Measurements from ENCODE around the gene SENP1. TPM values are rescaled to one million over a fixed set of nuclear protein-coding genes. Genes with fewer than 3 reads are reported as not detected.

SENP1 gene
- total RNA-seq, 1 experiment from 2014 or later = 44.5 TPM

GRCh38 chr12:48021485-48022179 lies 84.2 kb downstream of the SENP1 start:
- H3K4me2 ChIP-seq (ENCODE audit: low read depth, low read length, poor library complexity, severe bottlenecking) = no peak overlapping the region

GRCh38 chr12:48019639-48020265 lies 86.1 kb downstream of the SENP1 start:
- no peaks in the 10 kb centered on the region for H3K9me2 ChIP-seq (replicated peaks; ENCODE audit: insufficient read depth, low read length)
- H3K4me3 ChIP-seq (ENCODE audit: low read length) = no peak overlapping the region
- no peaks in the 10 kb centered on the region for H3K27me3 ChIP-seq (ENCODE audit: low read length)
- no peak overlapping the region for H2AFZ ChIP-seq (ENCODE audit: low read length)
- H3K4me1 ChIP-seq (ENCODE audit: low read length) = no peaks in the 10 kb centered on the region
- H3K36me3 ChIP-seq (ENCODE audit: insufficient read depth, low read length) = no peaks in the 10 kb centered on the region
- no peak for DNase-seq
- no peak overlapping the region for H3K9ac ChIP-seq (ENCODE audit: low read length)
- H3K4me2 ChIP-seq (ENCODE audit: low read depth, low read length, poor library complexity, severe bottlenecking) = no peak overlapping the region
- H4K20me1 ChIP-seq (ENCODE audit: insufficient read depth, low read depth, low read length) = no peaks in the 10 kb centered on the region
- H3K27ac ChIP-seq (ENCODE audit: low read length) = no peak overlapping the region
- no peaks in the 10 kb centered on the region for H3K9me3 ChIP-seq (ENCODE audit: low read length)
- no peaks in the 10 kb centered on the region for H3K79me2 ChIP-seq (ENCODE audit: low read length)

More at GRCh38 chr12:48021485-48022179, 84.2 kb downstream of the SENP1 start:
- H4K20me1 ChIP-seq (ENCODE audit: insufficient read depth, low read depth, low read length) = no peaks in the 10 kb centered on the region
- no peak overlapping the region for H2AFZ ChIP-seq (ENCODE audit: low read length)
- H3K27ac ChIP-seq (ENCODE audit: low read length) = no peak overlapping the region
- H3K79me2 ChIP-seq (ENCODE audit: low read length) = no peaks in the 10 kb centered on the region
- H3K4me3 ChIP-seq (ENCODE audit: low read length) = no peak overlapping the region
- no peak for DNase-seq
- no peaks in the 10 kb centered on the region for H3K9me3 ChIP-seq (ENCODE audit: low read length)
- no peaks in the 10 kb centered on the region for H3K27me3 ChIP-seq (ENCODE audit: low read length)
- H3K36me3 ChIP-seq (ENCODE audit: insufficient read depth, low read length) = no peaks in the 10 kb centered on the region
- H3K9ac ChIP-seq (ENCODE audit: low read length) = no peak overlapping the region
- H3K4me1 ChIP-seq (ENCODE audit: low read length) = no peaks in the 10 kb centered on the region
- H3K9me2 ChIP-seq (replicated peaks; ENCODE audit: insufficient read depth, low read length) = no peaks in the 10 kb centered on the region

GRCh38 chr12:48018618-48018995 lies 87.3 kb downstream of the SENP1 start:
- Histone ChIP-seq H3K4me3 (ENCODE audit: low read length) (no peak overlapping the region), H3K9ac (ENCODE audit: low read length) (no peak overlapping the region), H3K9me3 (ENCODE audit: low read length) (no peaks in the 10 kb centered on the region), H3K27me3 (ENCODE audit: low read length) (no peaks in the 10 kb centered on the region), H2AFZ (ENCODE audit: low read length) (no peak overlapping the region), H3K36me3 (ENCODE audit: insufficient read depth, low read length) (no peaks in the 10 kb centered on the region), H4K20me1 (ENCODE audit: insufficient read depth, low read depth, low read length) (no peaks in the 10 kb centered on the region), H3K4me2 (ENCODE audit: low read depth, low read length, poor library complexity, severe bottlenecking) (no peak overlapping the region), H3K79me2 (ENCODE audit: low read length) (no peaks in the 10 kb centered on the region), H3K9me2 (replicated peaks; ENCODE audit: insufficient read depth, low read length) (no peaks in the 10 kb centered on the region), H3K4me1 (ENCODE audit: low read length) (no peaks in the 10 kb centered on the region), H3K27ac (ENCODE audit: low read length) (no peak overlapping the region)
- no peak for DNase-seq

GRCh38 chr12:48017921-48018617 lies 87.8 kb downstream of the SENP1 start:
- Histone ChIP-seq H3K27me3 (ENCODE audit: low read length) (no peaks in the 10 kb centered on the region), H4K20me1 (ENCODE audit: insufficient read depth, low read depth, low read length) (no peaks in the 10 kb centered on the region), H3K27ac (ENCODE audit: low read length) (no peak overlapping the region), H3K4me3 (ENCODE audit: low read length) (no peak overlapping the region), H3K9me2 (replicated peaks; ENCODE audit: insufficient read depth, low read length) (no peaks in the 10 kb centered on the region), H3K9ac (ENCODE audit: low read length) (no peak overlapping the region), H2AFZ (ENCODE audit: low read length) (no peak overlapping the region), H3K36me3 (ENCODE audit: insufficient read depth, low read length) (no peaks in the 10 kb centered on the region), H3K4me2 (ENCODE audit: low read depth, low read length, poor library complexity, severe bottlenecking) (no peak overlapping the region), H3K4me1 (ENCODE audit: low read length) (no peaks in the 10 kb centered on the region), H3K9me3 (ENCODE audit: low read length) (no peaks in the 10 kb centered on the region), H3K79me2 (ENCODE audit: low read length) (no peaks in the 10 kb centered on the region)
- no peak for DNase-seq

GRCh38 chr12:48017496-48017895 lies 88.4 kb downstream of the SENP1 start:
- Histone ChIP-seq H3K9me2 (replicated peaks; ENCODE audit: insufficient read depth, low read length) (no peaks in the 10 kb centered on the region), H3K79me2 (ENCODE audit: low read length) (no peaks in the 10 kb centered on the region), H3K36me3 (ENCODE audit: insufficient read depth, low read length) (no peaks in the 10 kb centered on the region), H3K27me3 (ENCODE audit: low read length) (no peaks in the 10 kb centered on the region), H3K4me2 (ENCODE audit: low read depth, low read length, poor library complexity, severe bottlenecking) (no peak overlapping the region), H3K4me3 (ENCODE audit: low read length) (no peak overlapping the region), H3K9me3 (ENCODE audit: low read length) (no peaks in the 10 kb centered on the region), H3K4me1 (ENCODE audit: low read length) (no peaks in the 10 kb centered on the region), H3K27ac (ENCODE audit: low read length) (no peak overlapping the region), H3K9ac (ENCODE audit: low read length) (no peak overlapping the region), H2AFZ (ENCODE audit: low read length) (no peak overlapping the region), H4K20me1 (ENCODE audit: insufficient read depth, low read depth, low read length) (no peaks in the 10 kb centered on the region)
- no peak for DNase-seq

DNA sequence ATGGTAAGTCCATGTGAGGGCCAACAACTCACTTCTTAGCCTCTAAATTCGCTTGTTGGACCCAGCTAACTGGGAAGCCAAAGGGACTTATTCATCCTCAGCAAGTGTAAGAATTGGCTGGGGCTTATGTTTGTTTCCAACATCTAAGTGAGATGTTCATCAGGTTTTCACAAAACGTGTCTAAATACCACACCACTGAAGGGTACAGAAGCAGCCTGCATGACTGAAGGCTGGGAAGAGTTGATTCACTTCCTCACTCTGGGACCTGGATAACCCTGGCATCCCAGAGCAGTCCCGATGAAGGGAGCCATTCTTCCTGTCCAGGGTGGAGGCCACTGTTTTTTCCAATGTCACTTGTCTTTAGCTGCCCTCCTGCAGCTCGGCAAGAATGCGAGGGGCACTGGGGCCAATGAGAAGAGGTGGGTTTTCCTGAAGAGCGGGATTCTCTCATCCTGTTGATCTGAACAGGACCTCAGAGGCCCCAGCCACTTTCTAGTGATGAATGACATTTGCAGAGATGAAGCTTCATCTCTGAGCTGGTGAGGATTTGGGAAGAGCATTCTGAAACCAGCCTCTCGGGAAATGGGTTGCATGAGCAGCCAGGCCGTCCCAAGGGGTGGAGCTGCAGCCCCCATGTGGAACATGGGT lies 89.4 kb downstream of the SENP1 start:
- no peaks in the 10 kb centered on the region for H3K27me3 ChIP-seq (ENCODE audit: low read length)
- H3K4me1 ChIP-seq (ENCODE audit: low read length) = no peaks in the 10 kb centered on the region
- no peaks in the 10 kb centered on the region for H4K20me1 ChIP-seq (ENCODE audit: insufficient read depth, low read depth, low read length)
- H2AFZ ChIP-seq (ENCODE audit: low read length) = no peak overlapping the region
- no peaks in the 10 kb centered on the region for H3K36me3 ChIP-seq (ENCODE audit: insufficient read depth, low read length)
- no peak for DNase-seq
- no peak overlapping the region for H3K4me3 ChIP-seq (ENCODE audit: low read length)
- no peaks in the 10 kb centered on the region for H3K79me2 ChIP-seq (ENCODE audit: low read length)
- no peaks in the 10 kb centered on the region for H3K9me2 ChIP-seq (replicated peaks; ENCODE audit: insufficient read depth, low read length)
- H3K9me3 ChIP-seq (ENCODE audit: low read length) = no peaks in the 10 kb centered on the region
- H3K27ac ChIP-seq (ENCODE audit: low read length) = no peak overlapping the region
- no peak overlapping the region for H3K9ac ChIP-seq (ENCODE audit: low read length)
- no peak overlapping the region for H3K4me2 ChIP-seq (ENCODE audit: low read depth, low read length, poor library complexity, severe bottlenecking)

DNA sequence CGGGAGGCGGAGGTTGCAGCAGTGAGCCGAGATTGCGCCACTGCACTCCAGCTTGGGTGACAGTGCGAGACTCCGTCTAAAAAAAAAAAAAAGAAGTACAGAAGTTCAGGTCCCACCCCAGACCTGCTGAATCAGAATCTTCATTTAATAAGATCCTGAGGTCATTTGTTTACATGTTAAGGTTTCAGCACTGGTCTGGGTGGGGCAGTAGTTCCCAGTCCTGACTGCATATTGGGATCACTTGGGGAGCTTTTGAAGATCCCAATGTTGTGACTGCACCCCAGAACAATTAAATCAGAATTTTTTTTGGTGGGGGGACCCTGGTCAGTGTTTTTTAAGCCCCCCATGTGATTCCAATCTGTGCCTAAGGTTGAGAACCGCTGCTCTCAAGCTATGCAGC lies 89.9 kb downstream of the SENP1 start:
- Histone ChIP-seq H3K79me2 (ENCODE audit: low read length) (no peaks in the 10 kb centered on the region), H4K20me1 (ENCODE audit: insufficient read depth, low read depth, low read length) (no peaks in the 10 kb centered on the region), H3K27me3 (ENCODE audit: low read length) (no peaks in the 10 kb centered on the region), H3K36me3 (ENCODE audit: insufficient read depth, low read length) (no peaks in the 10 kb centered on the region), H3K4me3 (ENCODE audit: low read length) (no peak overlapping the region), H3K4me2 (ENCODE audit: low read depth, low read length, poor library complexity, severe bottlenecking) (no peak overlapping the region), H3K4me1 (ENCODE audit: low read length) (no peaks in the 10 kb centered on the region), H2AFZ (ENCODE audit: low read length) (no peak overlapping the region), H3K9me3 (ENCODE audit: low read length) (no peaks in the 10 kb centered on the region), H3K9ac (ENCODE audit: low read length) (no peak overlapping the region), H3K27ac (ENCODE audit: low read length) (no peak overlapping the region), H3K9me2 (replicated peaks; ENCODE audit: insufficient read depth, low read length) (no peaks in the 10 kb centered on the region)
- no peak for DNase-seq

DNA sequence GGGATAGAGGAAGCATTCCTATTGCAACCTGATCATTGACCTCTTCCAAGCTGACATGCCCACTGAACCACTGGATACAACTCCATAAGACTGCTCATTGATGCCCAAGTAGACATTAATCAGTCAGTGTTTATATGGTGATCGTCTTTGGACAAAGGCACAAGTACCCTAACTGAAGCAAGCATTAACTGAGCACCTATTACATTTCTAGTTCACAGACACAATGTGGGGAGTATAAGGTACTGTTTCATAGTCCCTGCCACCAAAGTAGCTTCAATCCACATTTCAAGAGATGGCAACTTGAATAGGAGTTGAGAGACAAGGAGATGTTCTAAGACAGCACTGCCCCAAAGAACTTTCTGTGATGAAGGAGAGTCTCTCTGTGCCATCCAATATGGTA lies 90.8 kb downstream of the SENP1 start:
- Histone ChIP-seq H3K4me1 (ENCODE audit: low read length) (no peaks in the 10 kb centered on the region), H2AFZ (ENCODE audit: low read length) (no peak overlapping the region), H3K9me3 (ENCODE audit: low read length) (no peaks in the 10 kb centered on the region), H4K20me1 (ENCODE audit: insufficient read depth, low read depth, low read length) (no peaks in the 10 kb centered on the region), H3K36me3 (ENCODE audit: insufficient read depth, low read length) (no peaks in the 10 kb centered on the region), H3K27me3 (ENCODE audit: low read length) (no peaks in the 10 kb centered on the region), H3K79me2 (ENCODE audit: low read length) (no peaks in the 10 kb centered on the region), H3K27ac (ENCODE audit: low read length) (no peak overlapping the region), H3K4me3 (ENCODE audit: low read length) (no peak overlapping the region), H3K9ac (ENCODE audit: low read length) (no peak overlapping the region), H3K4me2 (ENCODE audit: low read depth, low read length, poor library complexity, severe bottlenecking) (no peak overlapping the region), H3K9me2 (replicated peaks; ENCODE audit: insufficient read depth, low read length) (no peaks in the 10 kb centered on the region)
- no peak for DNase-seq
